HTERT RPE-1 (cell line): ENCODE results near the gene TARP.
"Not testable (repeated sequence)": the region's sequence is repeated elsewhere in the genome, so short reads cannot be mapped to it uniquely, and the experiment has no call there.

Experiments used
- in situ Hi-C: fragments of 300-500 bp; cut with MboI; formaldehyde crosslinking; loops from 4 replicates; pipeline ENCODE4 v1.14.3; 2020; ENCODE audit warnings: low sequenced_read_pairs

TARP gene

DNA sequence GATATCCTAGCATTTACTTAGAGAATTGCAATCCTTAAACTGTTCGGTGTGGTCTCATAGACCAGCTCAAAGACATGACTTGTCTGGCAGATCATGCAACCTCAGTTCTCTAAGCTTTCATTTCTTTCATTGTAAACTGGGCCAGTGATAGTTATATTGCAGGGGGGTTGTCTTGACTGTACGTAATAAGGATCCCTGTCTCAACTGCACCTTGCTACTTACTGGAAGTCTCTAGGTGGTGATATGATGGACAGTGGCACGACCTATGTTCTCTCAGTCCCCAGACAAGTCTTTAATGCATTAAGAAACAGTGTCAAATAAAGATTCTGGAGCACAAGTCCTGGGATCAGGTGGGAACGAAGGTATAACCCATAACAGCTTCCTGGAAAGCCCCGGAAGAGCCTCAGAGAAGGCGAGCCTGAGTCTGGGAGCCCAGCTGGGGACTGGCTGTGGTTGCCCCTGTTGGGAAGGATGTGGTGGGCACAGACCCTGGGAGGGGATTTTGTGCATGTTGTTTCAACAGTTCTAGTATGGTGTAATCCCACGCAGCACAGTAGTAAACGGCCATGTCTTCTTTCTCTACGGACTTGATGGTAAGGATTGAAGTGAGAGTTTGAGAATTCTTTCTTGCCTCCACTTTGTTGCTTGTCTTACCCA is 26.0 kb upstream of the TARP start:
- in situ Hi-C loops = no loop called here

DNA sequence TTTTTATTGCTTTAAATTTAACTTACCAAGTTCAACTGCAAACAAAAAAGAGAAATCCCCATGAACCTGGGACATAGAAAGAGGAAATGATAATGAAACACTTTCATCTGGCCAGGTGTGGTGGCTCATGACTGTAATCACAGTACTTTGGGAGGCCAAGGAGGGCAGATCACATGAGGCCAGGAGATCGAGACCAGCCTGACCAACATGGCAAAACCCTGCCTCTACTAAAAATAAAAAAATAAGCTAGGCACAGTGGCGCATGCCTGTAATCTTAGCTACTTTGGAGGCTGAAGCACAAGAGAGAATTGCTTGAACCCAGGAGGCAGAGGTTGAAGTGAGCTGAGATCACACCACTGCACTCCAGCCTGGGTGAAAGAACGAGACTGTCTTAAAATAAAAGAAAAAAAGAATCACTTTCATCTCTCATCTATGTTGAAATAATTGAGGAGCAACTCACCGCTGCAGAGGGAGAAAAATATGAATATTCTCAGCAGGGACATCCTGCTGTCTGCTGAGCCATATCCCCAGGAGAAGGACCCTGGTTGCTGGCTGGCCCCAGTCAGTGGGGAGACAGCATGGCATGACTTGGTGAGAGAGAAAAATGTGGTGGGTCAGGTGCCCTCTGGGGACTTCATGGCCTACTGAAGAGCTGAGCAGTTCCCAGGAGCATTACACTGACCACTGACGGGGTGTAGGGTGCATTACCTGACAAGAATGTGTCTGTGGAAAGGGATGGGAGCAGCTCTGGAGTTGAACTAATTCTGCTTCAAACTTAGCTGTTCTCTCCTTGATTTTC is 22.8 kb upstream of the TARP start:
- in situ Hi-C loops = no loop called here

DNA sequence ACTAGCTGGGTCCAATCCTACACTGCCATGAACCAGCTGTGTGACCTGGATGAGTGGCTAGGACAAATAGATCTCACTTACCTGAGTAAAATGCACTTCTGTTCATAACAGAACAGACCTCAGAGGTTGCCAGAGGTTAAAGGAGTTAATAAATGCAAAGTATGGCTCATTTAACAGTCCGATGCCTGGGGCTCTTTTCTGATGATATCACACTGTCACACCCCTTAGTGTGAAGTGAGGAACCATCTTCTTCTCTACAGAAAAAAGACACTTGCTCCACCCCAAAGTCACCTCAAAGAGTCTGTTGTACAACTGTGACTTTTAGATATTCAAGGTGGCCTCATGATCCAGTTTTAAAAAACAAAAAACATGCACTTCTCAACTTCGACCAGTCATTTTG is 21.5 kb upstream of the TARP start:
- in situ Hi-C loops = no loop called here

DNA sequence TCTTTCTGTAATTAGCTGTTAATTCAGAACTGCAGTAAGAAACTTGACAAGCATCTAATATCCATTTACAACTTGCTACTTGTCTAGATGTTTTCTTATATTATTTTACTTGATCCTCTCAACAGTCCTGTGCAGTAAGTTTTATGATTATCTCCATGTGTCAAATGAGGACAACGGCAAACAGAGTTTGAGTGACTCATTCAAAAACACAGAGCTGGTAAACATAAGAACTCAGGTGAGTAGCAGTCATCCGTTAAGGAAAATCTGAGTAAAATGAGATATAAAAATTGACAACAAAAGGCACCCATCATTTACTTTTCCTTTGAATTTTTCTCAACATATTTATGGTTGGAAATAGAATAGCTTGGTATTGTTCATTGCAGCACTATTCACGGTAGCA is 19.0 kb upstream of the TARP start:
- in situ Hi-C loops = no loop called here

DNA sequence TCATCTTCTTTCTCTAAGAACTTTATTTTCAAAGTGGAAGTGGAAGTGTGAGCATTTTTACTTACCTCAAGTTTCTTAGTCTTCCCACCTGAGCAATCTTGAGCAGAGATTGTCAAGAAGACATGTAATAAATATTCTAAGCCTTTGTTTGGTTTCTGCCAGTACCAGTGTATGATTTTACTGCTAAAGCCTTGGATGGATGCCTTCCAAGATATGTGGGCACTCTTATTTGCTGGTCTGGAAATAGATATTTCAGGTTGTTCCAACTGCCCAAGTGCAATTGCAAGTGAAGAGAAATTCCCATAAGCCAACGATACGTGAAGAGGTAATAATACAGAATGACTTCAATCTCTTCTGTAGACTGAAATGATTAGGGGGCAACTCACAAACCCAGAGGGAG is 18.2 kb upstream of the TARP start:
- in situ Hi-C loops = no loop called here

DNA sequence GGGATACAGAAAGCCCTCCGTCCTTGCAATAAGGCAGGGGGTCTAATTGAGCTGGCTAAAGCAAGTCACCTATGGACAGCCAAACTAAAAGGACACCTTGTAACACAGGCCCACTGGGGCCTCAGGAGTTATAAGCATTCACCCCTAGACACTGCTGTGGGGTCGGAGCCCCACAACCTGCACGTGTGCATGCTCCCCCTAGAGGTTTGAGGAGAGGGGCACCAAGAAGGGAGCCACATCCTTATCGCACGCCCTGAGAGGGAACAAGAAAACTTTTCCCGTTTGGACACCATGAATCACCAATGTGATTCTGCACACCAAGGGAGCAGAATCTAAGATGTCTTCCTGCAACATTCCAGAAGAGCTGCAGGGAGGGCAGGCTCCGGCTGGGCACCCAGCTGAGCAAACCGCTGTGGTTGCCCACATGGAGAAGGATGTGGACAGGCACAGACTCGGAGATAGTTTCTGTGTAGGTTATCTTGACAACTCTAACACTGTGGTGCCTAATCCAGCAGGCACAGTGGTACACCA is 17.7 kb upstream of the TARP start:
- in situ Hi-C loops = no loop called here

DNA sequence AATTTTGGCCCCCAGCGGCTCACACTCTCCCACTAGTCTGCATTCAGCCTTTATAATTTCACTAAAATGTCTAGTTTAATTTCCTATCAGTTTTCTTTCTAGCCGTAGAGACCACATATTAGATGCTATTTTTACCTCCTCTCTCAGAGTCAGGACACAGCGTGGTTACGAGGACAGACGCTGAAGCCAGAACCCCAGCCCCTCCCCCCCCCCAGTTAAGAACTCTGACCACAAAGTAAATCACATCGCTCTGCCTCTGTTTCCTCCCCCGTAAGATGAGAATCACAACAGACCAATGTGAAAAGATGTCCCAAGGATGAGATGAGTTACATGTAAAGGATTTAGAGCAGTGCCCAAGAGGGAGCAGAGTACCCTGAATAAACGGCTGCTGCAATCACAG is 11.1 kb upstream of the TARP start:
- in situ Hi-C loops = no loop called here

DNA sequence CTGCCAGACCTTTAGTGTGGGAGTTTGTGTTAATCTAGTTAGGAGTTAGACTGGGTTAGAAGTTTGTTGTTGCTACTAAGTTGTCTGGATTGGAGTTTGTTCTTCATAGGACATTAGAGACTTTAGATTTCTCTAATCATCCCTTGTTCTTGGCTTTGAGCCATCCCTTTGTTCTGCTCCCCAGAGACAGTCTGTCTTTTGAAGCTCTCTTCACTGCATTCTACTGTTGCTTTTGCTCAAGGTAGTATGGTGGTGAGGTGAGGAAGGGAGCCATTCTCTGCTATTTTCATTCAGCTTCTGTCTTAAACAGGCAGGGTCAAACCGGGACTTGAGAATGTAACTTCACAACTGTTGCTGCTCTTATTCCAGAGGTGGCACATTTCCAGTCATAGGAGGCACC is 10.4 kb upstream of the TARP start:
- in situ Hi-C loops = no loop called here

DNA sequence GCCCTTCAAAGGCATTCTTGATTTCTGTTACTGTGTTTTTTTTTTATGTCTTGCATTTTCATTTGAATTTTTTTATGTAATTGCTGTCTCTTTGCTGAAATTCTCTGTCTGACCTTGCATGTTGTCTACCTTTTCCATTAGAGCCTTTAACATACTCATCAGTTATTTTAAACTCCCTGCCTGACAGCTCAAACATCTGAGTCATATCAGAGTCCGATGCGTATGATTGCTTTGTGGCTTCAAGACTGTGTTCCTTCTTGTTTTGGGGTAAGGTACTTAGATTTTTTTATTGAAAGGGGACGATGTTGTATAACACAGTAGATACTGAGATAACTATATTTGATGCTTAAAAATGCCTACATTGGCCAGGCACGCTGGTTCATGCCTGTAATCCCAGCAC is 9.7 kb upstream of the TARP start:
- in situ Hi-C loops = no loop called here

DNA sequence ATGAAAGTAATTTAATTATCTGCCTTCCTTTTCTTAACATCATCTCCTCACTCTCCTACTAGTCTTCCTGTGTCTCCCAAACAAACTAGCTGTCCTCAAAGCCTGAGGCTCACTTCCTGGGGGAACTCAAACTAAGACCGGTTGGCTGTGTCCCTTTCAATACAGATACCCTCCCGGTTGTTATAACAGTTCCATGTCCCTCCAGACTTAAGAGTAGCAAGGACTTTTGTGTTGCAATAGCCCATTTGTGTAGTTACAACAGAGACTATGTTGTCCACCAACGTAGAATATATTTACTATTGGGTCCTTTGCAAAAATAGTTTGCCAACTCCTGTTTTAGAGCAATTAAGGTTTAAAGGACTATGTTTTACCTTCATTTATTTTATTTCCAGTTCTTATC is 8.6 kb upstream of the TARP start:
- in situ Hi-C loops = no loop called here

DNA sequence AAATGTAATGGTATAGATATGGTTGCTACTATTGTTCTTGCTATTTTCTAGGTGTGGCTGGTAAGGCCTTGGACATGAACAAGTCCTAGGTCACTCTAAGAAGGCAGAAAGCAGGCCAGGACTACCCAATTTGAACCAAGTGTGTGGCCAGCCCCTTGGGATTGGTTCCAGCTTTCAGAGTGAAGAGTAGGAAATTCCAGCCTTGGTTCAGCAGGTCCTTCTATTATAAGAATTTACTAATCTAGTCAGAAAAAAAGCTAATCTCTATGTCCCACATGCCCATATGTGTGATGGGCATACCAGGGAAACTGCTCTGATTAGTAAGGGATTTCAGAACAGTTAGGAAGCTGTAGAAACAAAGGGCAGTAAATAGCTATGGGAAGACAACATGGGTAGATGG is 7.8 kb upstream of the TARP start:
- in situ Hi-C loops = no loop called here

DNA sequence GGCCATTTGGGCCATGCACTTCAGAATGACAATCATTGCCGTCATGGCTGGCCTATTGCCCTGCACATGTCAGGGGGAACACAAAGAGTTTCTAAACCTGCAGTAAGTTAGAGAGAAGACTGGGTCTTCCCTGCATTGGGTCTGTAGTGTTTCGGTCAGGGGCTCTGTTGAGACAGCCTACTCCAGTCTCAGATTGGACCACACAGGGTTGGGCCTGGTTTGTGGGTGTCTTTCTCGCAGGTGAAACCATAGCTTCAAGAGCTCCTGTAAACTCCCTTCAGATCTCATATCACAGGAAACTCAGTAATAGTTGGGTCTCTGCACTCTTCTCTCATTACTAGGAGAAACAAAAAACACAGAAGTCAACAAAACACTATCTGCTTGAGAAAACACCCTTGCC is 7.3 kb upstream of the TARP start:
- in situ Hi-C loops = no loop called here

DNA sequence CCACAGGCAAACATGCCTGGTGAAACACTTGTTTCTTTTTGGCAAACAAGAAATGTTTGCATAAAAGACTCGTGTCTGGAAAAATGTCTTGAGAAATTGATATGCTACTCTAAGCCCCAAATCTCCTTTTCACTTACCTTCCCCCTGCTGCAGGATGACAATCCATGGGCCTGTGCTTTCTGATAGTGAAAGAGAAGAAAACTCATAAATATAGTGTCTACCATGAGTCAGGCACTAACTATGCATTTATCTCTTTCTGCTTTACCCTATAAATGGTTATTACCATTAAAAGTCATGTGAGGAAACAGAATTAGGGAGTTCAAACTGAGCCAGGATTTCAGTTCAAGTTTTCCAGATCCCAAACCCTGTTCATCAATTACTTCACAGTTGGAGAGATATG is 6.6 kb upstream of the TARP start:
- in situ Hi-C loops = no loop called here

DNA sequence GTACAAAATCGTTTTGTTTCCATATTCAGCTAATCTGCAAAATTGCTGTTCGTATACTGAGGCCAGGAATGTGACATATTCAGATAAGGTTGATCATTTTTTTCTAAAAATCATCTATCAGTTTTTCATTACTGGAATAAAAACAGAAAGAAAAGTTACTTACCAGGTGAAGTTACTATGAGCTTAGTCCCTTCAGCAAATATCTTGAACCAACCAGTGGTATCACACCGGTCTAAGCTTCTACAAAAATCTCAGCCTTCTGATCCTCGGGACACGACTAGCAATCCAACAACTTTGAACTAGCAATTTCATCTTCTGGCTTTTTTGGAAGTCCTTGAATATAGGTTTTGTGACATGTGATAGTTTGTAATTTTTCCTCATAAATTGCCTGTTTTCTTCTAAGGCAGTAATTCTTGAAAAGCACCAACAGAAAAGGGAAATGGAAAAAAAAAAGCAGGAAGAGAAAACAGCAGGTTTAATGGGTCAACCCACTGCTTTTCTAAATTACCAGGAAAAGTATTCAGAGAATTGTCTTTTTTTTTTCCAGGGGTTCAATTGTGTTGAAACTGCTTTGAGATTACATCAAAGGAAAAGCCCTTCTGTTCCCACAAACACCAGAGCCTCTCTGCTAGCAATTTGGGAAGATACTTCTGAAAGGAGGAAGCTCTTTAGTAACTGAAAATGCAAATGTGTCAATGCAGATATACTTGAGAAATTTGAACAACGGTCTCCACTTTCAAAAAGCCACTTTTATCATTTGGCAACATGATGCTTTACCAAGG is 2.9 kb upstream of the TARP start:
- in situ Hi-C loops = no loop called here

DNA sequence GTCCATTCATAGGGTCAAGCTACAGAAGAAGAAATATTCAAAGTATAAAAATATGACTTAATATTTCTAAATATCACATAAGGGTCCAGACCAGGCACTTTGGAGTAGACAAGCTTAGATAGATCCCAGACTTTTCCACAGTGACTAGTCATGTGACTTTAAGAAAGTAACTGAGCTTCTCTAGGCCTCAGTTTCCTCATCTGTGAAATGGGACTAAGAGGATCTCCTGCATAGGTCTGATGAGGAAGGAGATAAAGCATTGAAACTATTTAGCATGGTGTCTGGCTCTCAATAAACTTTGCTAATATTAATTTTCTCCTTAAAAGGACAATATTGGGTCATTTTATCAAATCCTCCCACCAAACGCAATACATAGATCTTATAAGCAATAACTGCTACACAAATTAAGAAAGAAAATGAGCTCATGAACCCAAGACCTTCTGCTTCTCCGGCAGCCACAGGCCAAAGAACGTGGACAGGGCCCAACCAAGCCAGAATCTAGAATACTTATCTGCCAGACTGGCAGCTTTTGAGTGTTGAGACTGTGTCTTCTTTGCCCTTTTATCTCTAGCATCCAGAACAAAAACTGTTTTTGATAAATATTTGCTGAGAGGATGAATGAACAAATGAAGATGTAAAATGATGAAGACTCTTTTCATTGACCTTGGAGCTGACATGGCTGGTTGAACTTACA is 1.6 kb upstream of the TARP start:
- in situ Hi-C loops = no loop called here

DNA sequence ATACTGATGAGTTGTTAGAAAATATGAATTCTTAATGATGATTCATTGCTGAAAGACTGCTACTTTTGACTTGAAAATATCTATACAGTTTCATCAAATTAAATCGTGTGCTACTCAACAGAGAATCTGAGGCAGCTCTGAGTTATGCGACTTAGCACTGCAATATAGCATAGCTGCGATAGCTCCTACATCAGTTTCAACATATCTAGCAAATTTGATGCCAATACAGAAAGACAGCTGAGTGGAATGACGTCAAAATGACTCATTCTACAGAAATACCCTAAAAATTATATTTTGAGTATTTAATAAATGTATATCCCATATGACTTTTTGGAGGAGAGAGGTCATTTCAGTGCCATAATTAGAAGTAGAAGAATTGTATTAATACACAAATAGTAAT is 1.1 kb upstream of the TARP start:
- in situ Hi-C loops = no loop called here

DNA sequence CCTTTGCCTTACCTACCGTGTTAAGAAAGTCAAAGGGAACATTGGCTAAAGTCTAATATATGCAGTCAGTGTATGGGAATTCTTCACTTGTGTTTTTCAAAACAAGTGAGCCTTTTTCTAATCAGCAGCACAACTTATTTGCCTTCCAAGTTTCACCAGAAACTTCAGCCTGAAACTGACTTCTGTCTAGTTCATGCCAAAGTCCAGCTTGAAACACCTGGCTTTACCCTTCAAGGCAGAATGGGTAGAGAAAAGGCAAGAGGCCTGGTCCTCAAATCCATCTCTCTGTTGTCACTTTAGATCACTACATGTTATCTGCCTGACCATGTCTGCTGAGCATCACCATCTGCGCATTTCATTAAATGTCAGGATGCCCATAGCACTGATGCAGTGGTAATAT is 3.0 kb downstream of the TARP start:
- in situ Hi-C loops = not testable (repeated sequence)

DNA sequence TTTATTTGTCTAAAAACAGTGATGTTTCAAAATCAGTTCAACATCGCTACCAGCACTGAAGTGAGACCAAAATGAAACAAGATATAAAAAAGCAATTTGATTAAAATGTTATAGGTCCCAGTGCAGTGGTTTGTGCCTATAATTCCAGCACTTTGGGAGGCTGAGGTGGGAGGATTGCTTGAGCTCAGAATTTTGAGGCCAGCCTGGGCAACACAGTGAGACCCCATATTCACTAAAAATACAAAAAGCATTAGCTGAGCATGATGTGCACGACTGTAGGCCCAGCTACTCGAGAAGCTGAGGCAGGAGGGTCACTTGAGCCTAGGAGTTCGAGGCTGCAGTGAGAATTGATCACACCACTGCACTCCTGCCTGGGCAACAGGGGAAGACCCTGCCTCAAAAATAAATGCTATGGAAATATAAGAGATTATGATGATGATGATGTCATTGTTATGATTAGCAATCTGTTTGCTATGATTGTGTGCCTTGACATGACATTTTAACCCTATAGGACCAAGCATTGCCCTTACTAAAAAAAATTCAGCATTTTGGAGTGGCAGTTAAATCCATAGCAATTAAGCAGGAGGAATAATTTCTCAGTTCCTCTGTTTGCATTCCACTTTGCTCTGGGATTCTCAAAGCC is 3.6 kb downstream of the TARP start:
- in situ Hi-C loops = not testable (repeated sequence)

DNA sequence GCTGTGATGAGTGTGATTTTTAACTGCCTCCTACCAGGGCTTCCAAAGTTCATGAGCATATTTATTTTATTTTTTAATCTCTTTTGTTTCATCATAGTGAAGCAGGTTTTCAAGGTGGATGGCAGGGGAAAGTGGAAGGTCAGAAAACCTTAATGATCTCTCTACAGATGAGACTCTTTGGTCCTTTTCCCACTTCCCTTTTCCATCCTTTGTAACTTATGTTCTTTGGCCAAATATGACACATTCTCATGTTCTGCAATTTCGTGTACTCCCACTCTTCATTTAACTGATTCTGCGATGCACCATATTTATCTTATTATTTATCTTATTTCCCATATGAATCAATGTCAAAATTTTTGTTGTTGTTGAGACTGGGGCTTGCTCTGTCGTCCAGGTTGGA is 7.5 kb downstream of the TARP start:
- in situ Hi-C loops = not testable (repeated sequence)

DNA sequence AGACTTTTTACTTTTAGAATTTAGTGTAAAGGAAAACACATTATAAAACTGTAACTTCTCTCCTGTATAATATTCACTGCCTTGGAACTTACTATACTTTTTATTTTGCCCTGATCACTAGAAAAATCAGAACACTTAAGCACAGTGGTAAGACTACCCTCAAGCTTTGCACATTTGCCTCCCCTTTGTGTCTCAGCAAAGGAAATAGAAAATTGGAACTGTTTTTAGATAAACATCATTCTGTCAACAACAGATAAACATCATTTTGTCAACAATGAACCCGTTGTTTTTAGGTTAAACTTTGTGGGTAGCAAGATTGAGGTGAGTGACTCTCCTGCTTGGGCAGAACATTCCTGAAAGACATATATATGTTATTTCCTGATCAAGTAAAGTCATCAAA is 8.8 kb downstream of the TARP start:
- in situ Hi-C loops = not testable (repeated sequence)

DNA sequence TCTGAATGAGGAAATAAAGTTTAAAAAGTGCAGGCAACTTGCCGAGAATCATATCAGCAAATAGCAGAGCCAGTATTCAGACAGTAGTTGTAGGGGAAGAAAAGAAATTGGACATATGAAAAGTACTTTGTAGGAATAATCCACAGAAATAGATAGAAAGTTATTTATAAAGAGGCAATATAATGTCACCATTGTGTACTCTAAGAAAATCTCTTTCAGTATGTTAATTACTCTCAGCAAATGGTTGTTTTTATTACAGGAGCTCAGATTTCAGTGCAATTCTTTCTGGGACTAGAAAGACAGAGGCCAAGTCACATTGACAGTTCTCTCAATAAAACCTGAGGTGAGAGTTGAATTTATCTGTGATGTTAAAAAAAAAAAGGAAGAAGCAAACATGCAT is 10.2 kb downstream of the TARP start:
- in situ Hi-C loops = not testable (repeated sequence)
